WTC11 (cell line): ENCODE data around the gene GPR176.

ENCODE experiments used
- ESRRA ChIP-seq: sonication (generic); formaldehyde crosslinking; IDR thresholded peaks from 2 replicates; pipeline ENCODE4 v1.8.1; 2022; ENCODE audit warnings: mild to moderate bottlenecking, missing genetic modification reagents, borderline replicate concordance
- MXD4 ChIP-seq: fragments of 250-450 bp; sonication (Bioruptor Pico); IDR thresholded peaks from 2 replicates; pipeline ENCODE4 v1.8.0; 2021; ENCODE audit warnings: mild to moderate bottlenecking, moderate library complexity, borderline replicate concordance
- NR2C2 ChIP-seq: sonication (generic); formaldehyde crosslinking; IDR thresholded peaks from 2 replicates; pipeline ENCODE4 v1.8.0; 2022; ENCODE audit warnings: mild to moderate bottlenecking, missing genetic modification reagents
- SMAD4 ChIP-seq: sonication (generic); formaldehyde crosslinking; IDR thresholded peaks from 2 replicates; pipeline ENCODE4 v1.8.0; 2022; ENCODE audit warnings: mild to moderate bottlenecking, missing genetic modification reagents
- TEAD1 ChIP-seq: sonication (generic); formaldehyde crosslinking; IDR thresholded peaks from 2 replicates; pipeline ENCODE4 v1.8.0; 2022; ENCODE audit warnings: mild to moderate bottlenecking, missing genetic modification reagents
- TP53 ChIP-seq: sonication (generic); formaldehyde crosslinking; IDR thresholded peaks from 2 replicates; pipeline ENCODE4 v1.8.1; 2023; ENCODE audit warnings: mild to moderate bottlenecking, missing genetic modification reagents
- ZNF121 ChIP-seq: sonication (generic); formaldehyde crosslinking; IDR thresholded peaks from 2 replicates; pipeline ENCODE4 v1.8.0; 2023; ENCODE audit warnings: missing genetic modification reagents
- ZNF138 ChIP-seq: sonication (generic); formaldehyde crosslinking; conservative IDR thresholded peaks from 2 replicates; pipeline ENCODE4 v1.8.1; 2022; ENCODE audit warnings: mild to moderate bottlenecking, moderate library complexity, missing genetic modification reagents
- ZNF317 ChIP-seq: sonication (generic); formaldehyde crosslinking; IDR thresholded peaks from 2 replicates; pipeline ENCODE4 v1.8.1; 2023; ENCODE audit warnings: low read depth, mild to moderate bottlenecking, moderate library complexity, missing genetic modification reagents, borderline replicate concordance
- TF ChIP-seq, protein P1 (sequence below): sonication (generic); formaldehyde crosslinking; IDR thresholded peaks from 2 replicates; pipeline ENCODE4 v1.8.1; 2023; ENCODE audit warnings: mild to moderate bottlenecking, missing genetic modification reagents, moderate library complexity
- TF ChIP-seq, protein P2 (sequence below): fragments of 200-600 bp; IDR thresholded peaks from 2 replicates; pipeline ENCODE4 v1.8.0; 2022; ENCODE audit warnings: antibody characterized with exemption
- TF ChIP-seq, protein P3 (sequence below): sonication (generic); formaldehyde crosslinking; IDR thresholded peaks from 2 replicates; pipeline ENCODE4 v1.8.1; 2022; ENCODE audit warnings: mild to moderate bottlenecking, missing genetic modification reagents, moderate library complexity, borderline replicate concordance
- TF ChIP-seq, protein P4 (sequence below): sonication (generic); formaldehyde crosslinking; IDR thresholded peaks from 2 replicates; pipeline ENCODE4 v1.8.1; 2023; ENCODE audit warnings: mild to moderate bottlenecking, moderate library complexity, missing genetic modification reagents

DNA sequence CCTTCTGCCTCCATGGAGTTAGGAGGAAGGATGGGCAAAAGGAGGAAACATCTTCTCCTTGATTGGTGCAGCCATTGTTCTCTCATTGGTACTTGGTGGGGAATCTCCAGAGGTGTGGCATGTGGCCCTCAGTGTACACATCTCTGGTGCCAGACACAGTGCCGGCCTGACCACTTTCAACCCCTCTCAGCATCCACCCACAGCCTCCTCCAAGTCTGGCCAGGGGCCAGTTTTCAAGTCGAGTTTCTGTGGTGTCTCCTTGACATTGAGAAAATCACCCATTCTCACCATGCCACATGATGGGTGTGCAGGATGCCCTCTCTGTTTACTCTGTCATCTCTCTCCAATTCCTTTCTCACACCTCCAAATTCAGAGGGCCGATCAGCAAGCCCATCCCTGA lies 124.6 kb downstream of the GPR176 start:
- TF ChIP-seq, protein P1, sequence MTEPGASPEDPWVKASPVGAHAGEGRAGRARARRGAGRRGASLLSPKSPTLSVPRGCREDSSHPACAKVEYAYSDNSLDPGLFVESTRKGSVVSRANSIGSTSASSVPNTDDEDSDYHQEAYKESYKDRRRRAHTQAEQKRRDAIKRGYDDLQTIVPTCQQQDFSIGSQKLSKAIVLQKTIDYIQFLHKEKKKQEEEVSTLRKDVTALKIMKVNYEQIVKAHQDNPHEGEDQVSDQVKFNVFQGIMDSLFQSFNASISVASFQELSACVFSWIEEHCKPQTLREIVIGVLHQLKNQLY (CRISPR knock-in tag), result no peak
- TF ChIP-seq, protein P2, sequence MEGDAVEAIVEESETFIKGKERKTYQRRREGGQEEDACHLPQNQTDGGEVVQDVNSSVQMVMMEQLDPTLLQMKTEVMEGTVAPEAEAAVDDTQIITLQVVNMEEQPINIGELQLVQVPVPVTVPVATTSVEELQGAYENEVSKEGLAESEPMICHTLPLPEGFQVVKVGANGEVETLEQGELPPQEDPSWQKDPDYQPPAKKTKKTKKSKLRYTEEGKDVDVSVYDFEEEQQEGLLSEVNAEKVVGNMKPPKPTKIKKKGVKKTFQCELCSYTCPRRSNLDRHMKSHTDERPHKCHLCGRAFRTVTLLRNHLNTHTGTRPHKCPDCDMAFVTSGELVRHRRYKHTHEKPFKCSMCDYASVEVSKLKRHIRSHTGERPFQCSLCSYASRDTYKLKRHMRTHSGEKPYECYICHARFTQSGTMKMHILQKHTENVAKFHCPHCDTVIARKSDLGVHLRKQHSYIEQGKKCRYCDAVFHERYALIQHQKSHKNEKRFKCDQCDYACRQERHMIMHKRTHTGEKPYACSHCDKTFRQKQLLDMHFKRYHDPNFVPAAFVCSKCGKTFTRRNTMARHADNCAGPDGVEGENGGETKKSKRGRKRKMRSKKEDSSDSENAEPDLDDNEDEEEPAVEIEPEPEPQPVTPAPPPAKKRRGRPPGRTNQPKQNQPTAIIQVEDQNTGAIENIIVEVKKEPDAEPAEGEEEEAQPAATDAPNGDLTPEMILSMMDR, result no peak
- no peak for TF ChIP-seq TP53 (CRISPR knock-in tag)
- TF ChIP-seq NR2C2 (CRISPR knock-in tag), result no peak
- TF ChIP-seq MXD4 (CRISPR knock-in tag), result no peak
- TF ChIP-seq, protein P3, sequence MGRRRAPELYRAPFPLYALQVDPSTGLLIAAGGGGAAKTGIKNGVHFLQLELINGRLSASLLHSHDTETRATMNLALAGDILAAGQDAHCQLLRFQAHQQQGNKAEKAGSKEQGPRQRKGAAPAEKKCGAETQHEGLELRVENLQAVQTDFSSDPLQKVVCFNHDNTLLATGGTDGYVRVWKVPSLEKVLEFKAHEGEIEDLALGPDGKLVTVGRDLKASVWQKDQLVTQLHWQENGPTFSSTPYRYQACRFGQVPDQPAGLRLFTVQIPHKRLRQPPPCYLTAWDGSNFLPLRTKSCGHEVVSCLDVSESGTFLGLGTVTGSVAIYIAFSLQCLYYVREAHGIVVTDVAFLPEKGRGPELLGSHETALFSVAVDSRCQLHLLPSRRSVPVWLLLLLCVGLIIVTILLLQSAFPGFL, result no peak
- TF ChIP-seq ZNF121, result no peak
- no peak for TF ChIP-seq TEAD1
- no peak for TF ChIP-seq ZNF138 (CRISPR knock-in tag)
- no peak for TF ChIP-seq ESRRA
- TF ChIP-seq SMAD4 (CRISPR knock-in tag), result no peak
- no peak for TF ChIP-seq ZNF317
- TF ChIP-seq, protein P4, sequence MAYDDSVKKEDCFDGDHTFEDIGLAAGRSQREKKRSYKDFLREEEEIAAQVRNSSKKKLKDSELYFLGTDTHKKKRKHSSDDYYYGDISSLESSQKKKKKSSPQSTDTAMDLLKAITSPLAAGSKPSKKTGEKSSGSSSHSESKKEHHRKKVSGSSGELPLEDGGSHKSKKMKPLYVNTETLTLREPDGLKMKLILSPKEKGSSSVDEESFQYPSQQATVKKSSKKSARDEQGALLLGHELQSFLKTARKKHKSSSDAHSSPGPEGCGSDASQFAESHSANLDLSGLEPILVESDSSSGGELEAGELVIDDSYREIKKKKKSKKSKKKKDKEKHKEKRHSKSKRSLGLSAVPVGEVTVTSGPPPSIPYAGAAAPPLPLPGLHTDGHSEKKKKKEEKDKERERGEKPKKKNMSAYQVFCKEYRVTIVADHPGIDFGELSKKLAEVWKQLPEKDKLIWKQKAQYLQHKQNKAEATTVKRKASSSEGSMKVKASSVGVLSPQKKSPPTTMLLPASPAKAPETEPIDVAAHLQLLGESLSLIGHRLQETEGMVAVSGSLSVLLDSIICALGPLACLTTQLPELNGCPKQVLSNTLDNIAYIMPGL (CRISPR knock-in tag), result no peak
